A549 (cell line): ENCODE results near the gene CACUL1. TPM values are rescaled to one million over a fixed set of nuclear protein-coding genes. Genes with fewer than 3 reads are reported as not detected.
A peak's percentile ranks its signal among the peaks of the same experiment; 100 is the strongest.

Source experiments
- ATAC-seq, 2 experiments: fragments of 200-7000 bp in 1 of 2; fragments of >200 bp in 1 of 2; cut with Nextera tagmentation in 1 of 2; cut with Tn5 transposase in 1 of 2; 3 replicates each; pipeline versions ENCODE4 v1.8.0 to v1.9.1; 2018 to 2020; ENCODE audit warnings: mild to moderate bottlenecking in 1 of 2, moderate library complexity in 1 of 2
- CTCF ChIA-PET: fragments of 300-600 bp; sonication (Branson Sonifier 250); formaldehyde crosslinking; extraction: SDS; loops from one replicate; lab custom pipeline; 2021; ENCODE audit warnings: antibody characterized with exemption, inconsistent platforms; lab: Yijun Ruan, JAX
- POLR2A ChIA-PET: fragments of 350-600 bp; formaldehyde crosslinking; extraction: SDS; loops from one replicate; lab custom pipeline; 2021; ENCODE audit warnings: antibody characterized with exemption, inconsistent platforms; lab: Yijun Ruan, JAX
- DNase-seq, 2 experiments: peaks; one replicate each; pipeline versions ENCODE4 v3.0.0 to v3.0.0-alpha.2; 2011 to 2016; ENCODE audit warnings: low read depth in 1 of 2, low spot score in 1 of 2
- FAIRE-seq: peaks from 2 replicates; lab custom pipeline; 2011; peaks lifted over from hg19 to GRCh38; lab: Jason Lieb, UNC
- H3K27ac ChIP-seq, 2 experiments: fragments of >200 bp; sonication (Bioruptor Twin); formaldehyde crosslinking; 3 replicates each; pipeline ENCODE4 v1.5.1; 2016 to 2017
- H3K4me1 ChIP-seq: fragments of >200 bp; sonication (Bioruptor Twin); formaldehyde crosslinking; 3 replicates; pipeline ENCODE4 v1.6.1; 2016
- H3K4me2 ChIP-seq: fragments of >200 bp; sonication (Bioruptor Twin); formaldehyde crosslinking; 3 replicates; pipeline ENCODE4 v1.6.1; 2016
- H3K4me3 ChIP-seq: fragments of >200 bp; sonication (Bioruptor Twin); formaldehyde crosslinking; 3 replicates; pipeline ENCODE4 v1.5.1; 2016
- H3K9me3 ChIP-seq: fragments of >200 bp; sonication (Bioruptor Twin); formaldehyde crosslinking; 3 replicates; pipeline ENCODE4 v1.6.1; 2016
- CHD4 ChIP-seq: fragments of 200-600 bp; sonication (generic); IDR thresholded peaks from 2 replicates; pipeline ENCODE4 v1.6.1; 2016; ENCODE audit warnings: antibody characterized with exemption, mild to moderate bottlenecking, borderline replicate concordance
- CTCF ChIP-seq: fragments of >200 bp; sonication (Bioruptor Twin); formaldehyde crosslinking; IDR thresholded peaks from 3 replicates; pipeline ENCODE4 v1.5.1; 2016
- FOSB ChIP-seq: fragments of 250-450 bp; sonication (Bioruptor Pico); IDR thresholded peaks from 2 replicates; pipeline ENCODE4 v1.5.0; 2020; ENCODE audit warnings: mild to moderate bottlenecking, moderate library complexity
- FOSL2 ChIP-seq, 2 experiments: fragments of 450-650 bp in 1 of 2; fragments of >200 bp in 1 of 2; sonication (Bioruptor Twin) in 1 of 2; formaldehyde crosslinking; IDR thresholded peaks; 2 replicates each; pipeline versions ENCODE4 v1.5.0 to v1.6.1; 2016 to 2020; ENCODE audit warnings: mild to moderate bottlenecking in 1 of 2, moderate library complexity in 1 of 2
- HDAC2 ChIP-seq: fragments of 200-600 bp; sonication (generic); IDR thresholded peaks from 2 replicates; pipeline ENCODE4 v1.6.1; 2016
- JUN ChIP-seq, 2 experiments: fragments of >200 bp; sonication (Bioruptor Twin); formaldehyde crosslinking; IDR thresholded peaks; 2 replicates in 1 of 2; 3 replicates in 1 of 2; pipeline ENCODE4 v1.6.1; 2016 to 2017
- MAZ ChIP-seq: fragments of 150-350 bp; IDR thresholded peaks from 2 replicates; pipeline ENCODE4 v1.6.1; 2014; ENCODE audit warnings: antibody characterized with exemption, low read depth, low read length, borderline replicate concordance
- NR3C1 ChIP-seq: fragments of >200 bp; sonication (Bioruptor Twin); formaldehyde crosslinking; IDR thresholded peaks from 3 replicates; pipeline ENCODE4 v1.6.1; 2017
- POLR2A ChIP-seq: IDR thresholded peaks from 2 replicates; pipeline ENCODE4 v1.6.1; 2012; ENCODE audit warnings: mild to moderate bottlenecking, low read length
- POLR2AphosphoS2 ChIP-seq: conservative IDR thresholded peaks from 2 replicates; pipeline ENCODE4 v1.6.1; 2012; ENCODE audit warnings: low read length, improper control_type of control experiment, inconsistent platforms
- RAD21 ChIP-seq, 2 experiments: fragments of >200 bp in 1 of 2; sonication (Bioruptor Twin) in 1 of 2; formaldehyde crosslinking in 1 of 2; IDR thresholded peaks in 1 of 2; conservative IDR thresholded peaks in 1 of 2; 2 replicates in 1 of 2; 3 replicates in 1 of 2; pipeline ENCODE4 v1.6.1; 2012 to 2018; ENCODE audit warnings: inconsistent platforms in 1 of 2
- REST ChIP-seq: fragments of 200-600 bp; sonication (generic); IDR thresholded peaks from 2 replicates; pipeline ENCODE4 v1.6.1; 2016; ENCODE audit warnings: antibody characterized with exemption, mild to moderate bottlenecking, moderate library complexity
- RNF2 ChIP-seq: fragments of 200-600 bp; sonication (generic); IDR thresholded peaks from 2 replicates; pipeline ENCODE4 v1.6.1; 2016; ENCODE audit warnings: low read depth, mild to moderate bottlenecking, antibody characterized with exemption, moderate library complexity, borderline replicate concordance
- TP53 ChIP-seq: fragments of 250-450 bp; sonication (Bioruptor Pico); IDR thresholded peaks from 2 replicates; pipeline ENCODE4 v1.5.0; 2021; ENCODE audit warnings: mild to moderate bottlenecking, moderate library complexity
- ZC3H11A ChIP-seq: fragments of 450-650 bp; IDR thresholded peaks from 2 replicates; pipeline ENCODE4 v1.6.1; 2014; ENCODE audit warnings: antibody characterized with exemption, mild to moderate bottlenecking
- ZNF302 ChIP-seq: fragments of 250-450 bp; sonication (Bioruptor Pico); IDR thresholded peaks from 2 replicates; pipeline ENCODE4 v1.9.0; 2021; ENCODE audit warnings: inconsistent platforms, mild to moderate bottlenecking, moderate library complexity
- whole genome bisulfite sequencing: methylation state at CpG from one replicate; pipeline ENCODE4 v1.1.6; 2017; ENCODE audit errors: missing lambda C conversion rate; 5-methylcytosine and 5-hydroxymethylcytosine counted together
- polyA plus RNA-seq, 4 experiments: library from polyadenylated mRNA; depleted of rRNA in 3 of 4; stranded (reverse); fragments of >200 nt; fragmentation: RNase III in 1 of 4; extraction: RNeasy Plus Mini Kit Qiagen cat#74134 plus additional on column Dnase treatment in 1 of 4; gene quantifications; 2 replicates in 3 of 4; 3 replicates in 1 of 4; pipeline ENCODE4 v1.2.3, GENCODE V29; 2011 to 2017
- TF ChIP-seq, protein P1 (sequence below): IDR thresholded peaks from 2 replicates; pipeline ENCODE4 v1.6.1; 2012
- TF ChIP-seq, protein P2 (sequence below): fragments of 450-650 bp; IDR thresholded peaks from 2 replicates; pipeline ENCODE4 v1.6.1; 2014; ENCODE audit warnings: antibody characterized with exemption
- TF ChIP-seq, protein P3 (sequence below): fragments of 150-350 bp; IDR thresholded peaks from 2 replicates; pipeline ENCODE4 v1.6.1; 2014; ENCODE audit warnings: low read depth, mild to moderate bottlenecking, low read length
- TF ChIP-seq, protein P4 (sequence below): fragments of >200 bp; sonication (Bioruptor Twin); formaldehyde crosslinking; IDR thresholded peaks from 2 replicates; pipeline ENCODE4 v1.6.1; 2016

The CACUL1 gene
- polyA plus RNA-seq, 2 of the 4 experiments (the other 2 are of a cell fraction): 8.7 to 15.6 TPM

DNA sequence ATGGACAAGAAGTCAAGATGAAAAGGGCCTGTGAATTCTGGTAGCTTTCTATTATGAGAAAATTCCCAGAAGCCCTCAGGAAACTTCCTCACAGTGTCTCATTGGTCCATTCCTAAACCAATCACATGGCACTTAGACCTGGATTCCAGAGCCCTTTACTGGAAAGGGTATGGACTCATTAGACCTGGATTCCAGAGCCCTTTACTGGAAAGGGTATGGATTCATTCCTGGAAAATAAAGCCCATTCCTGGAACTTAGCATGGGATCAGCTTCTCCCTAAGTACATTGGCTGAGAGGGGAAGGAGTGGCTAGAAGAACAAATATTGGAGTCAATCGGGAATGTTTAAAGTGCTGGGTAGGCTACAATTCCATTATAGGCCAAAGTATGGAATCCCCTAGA lies 3.7 kb upstream of the CACUL1 start:
- 18% methylated on average over 1 of the region's 1 CpG for WGBS
- H3K4me1 ChIP-seq: peaks cover 7% of the 10 kb centered on the region; the same call in 2 of the 3 replicates
- H3K4me2 ChIP-seq: no peak overlapping the region
- H3K9me3 ChIP-seq: no peaks in the 10 kb centered on the region
- no peak overlapping the region for H3K27ac ChIP-seq
- H3K4me3 ChIP-seq: no peak overlapping the region
- ChIA-PET CTCF (interaction anchor here (0.6 to 1.5 kb wide), 4 partner anchors 10 to 797 kb away, joined by 3 read pairs; no protein-coding TSS in a partner anchor), POLR2A (no interaction called here)
- DNase-seq (no peak), ATAC-seq (no peak), FAIRE-seq (no peak)
- TF ChIP-seq TP53 (CRISPR knock-in tag): no peak
- TF ChIP-seq NR3C1: no peak
- no peak for TF ChIP-seq HDAC2
- TF ChIP-seq MAZ: no peak
- TF ChIP-seq, protein P1, sequence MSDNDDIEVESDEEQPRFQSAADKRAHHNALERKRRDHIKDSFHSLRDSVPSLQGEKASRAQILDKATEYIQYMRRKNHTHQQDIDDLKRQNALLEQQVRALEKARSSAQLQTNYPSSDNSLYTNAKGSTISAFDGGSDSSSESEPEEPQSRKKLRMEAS: no peak

DNA sequence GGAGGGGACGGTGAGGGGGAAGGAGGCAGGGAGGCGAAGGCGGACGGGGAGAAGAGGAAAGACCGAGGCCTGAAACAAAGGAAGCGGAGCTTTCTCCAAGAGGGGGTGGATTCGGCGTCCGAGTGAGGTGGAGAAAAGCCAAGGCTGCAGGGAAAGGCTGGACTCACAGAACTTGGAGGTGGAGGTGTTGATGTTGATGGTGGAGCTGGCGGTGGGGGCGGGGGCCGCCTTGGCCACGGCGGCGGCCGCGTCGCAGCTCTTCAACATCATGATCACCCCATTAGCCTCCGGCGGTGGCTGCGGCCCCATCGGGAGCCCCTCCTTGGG lies 578 bp downstream of the CACUL1 start:
- peaks cover 19% of the 10 kb centered on the region for H3K4me1 ChIP-seq
- peak overlapping the region; percentile 98 for H3K4me3 ChIP-seq
- DNase-seq: peak in 1 of 2 experiments; percentile 35
- FAIRE-seq: no peak
- H3K27ac ChIP-seq: peak overlapping the region; percentile 92 to 93
- H3K9me3 ChIP-seq: no peaks in the 10 kb centered on the region
- H3K4me2 ChIP-seq: peak overlapping the region; percentile 96
- TF ChIP-seq POLR2AphosphoS2 (no peak), FOSB (CRISPR knock-in tag) (no peak), HDAC2 (no peak), POLR2A (no peak), CHD4 (no peak), NR3C1 (no peak), ZC3H11A (no peak)
- TF ChIP-seq, protein P2, sequence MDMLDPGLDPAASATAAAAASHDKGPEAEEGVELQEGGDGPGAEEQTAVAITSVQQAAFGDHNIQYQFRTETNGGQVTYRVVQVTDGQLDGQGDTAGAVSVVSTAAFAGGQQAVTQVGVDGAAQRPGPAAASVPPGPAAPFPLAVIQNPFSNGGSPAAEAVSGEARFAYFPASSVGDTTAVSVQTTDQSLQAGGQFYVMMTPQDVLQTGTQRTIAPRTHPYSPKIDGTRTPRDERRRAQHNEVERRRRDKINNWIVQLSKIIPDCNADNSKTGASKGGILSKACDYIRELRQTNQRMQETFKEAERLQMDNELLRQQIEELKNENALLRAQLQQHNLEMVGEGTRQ: no peak
- TF ChIP-seq, protein P3, sequence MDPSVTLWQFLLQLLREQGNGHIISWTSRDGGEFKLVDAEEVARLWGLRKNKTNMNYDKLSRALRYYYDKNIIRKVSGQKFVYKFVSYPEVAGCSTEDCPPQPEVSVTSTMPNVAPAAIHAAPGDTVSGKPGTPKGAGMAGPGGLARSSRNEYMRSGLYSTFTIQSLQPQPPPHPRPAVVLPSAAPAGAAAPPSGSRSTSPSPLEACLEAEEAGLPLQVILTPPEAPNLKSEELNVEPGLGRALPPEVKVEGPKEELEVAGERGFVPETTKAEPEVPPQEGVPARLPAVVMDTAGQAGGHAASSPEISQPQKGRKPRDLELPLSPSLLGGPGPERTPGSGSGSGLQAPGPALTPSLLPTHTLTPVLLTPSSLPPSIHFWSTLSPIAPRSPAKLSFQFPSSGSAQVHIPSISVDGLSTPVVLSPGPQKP: no peak
- WGBS: under 1% methylated on average over 21 of the region's 22 CpGs
- peak; percentile 29 to 51 for ATAC-seq
- ChIA-PET POLR2A (interaction anchor here (1.1 to 2.1 kb wide), 5 partner anchors 44 to 345 kb away, joined by 3 to 12 read pairs (median 4); partner anchors contain the start of gene NANOS1), CTCF (interaction anchor here (0.7 to 1.5 kb wide), 4 partner anchors 8 to 37 kb away, joined by 3 to 4 read pairs (median 4); no protein-coding TSS in a partner anchor)

GRCh38 chr10:118753331-118754228 lies 1.2 kb downstream of the CACUL1 start:
- peaks cover 19% of the 10 kb centered on the region for H3K4me1 ChIP-seq
- DNase-seq (no peak), FAIRE-seq (no peak), ATAC-seq (no peak; a peak in 2 of 6 replicates)
- H3K4me2 ChIP-seq: peak overlapping the region; percentile 96
- peak overlapping the region; percentile 98 for H3K4me3 ChIP-seq
- ChIA-PET CTCF (interaction anchor here (1.5 kb wide), 1 partner anchor 33 kb away, joined by 3 read pairs; no protein-coding TSS in a partner anchor), POLR2A (interaction anchor here (1.4 to 2.1 kb wide), 4 partner anchors 82 to 346 kb away, joined by 3 to 12 read pairs (median 6); partner anchors contain the start of gene NANOS1)
- peak overlapping the region; percentile 92 to 93 for H3K27ac ChIP-seq
- WGBS: 34% methylated on average over 15 of the region's 17 CpGs
- H3K9me3 ChIP-seq: no peaks in the 10 kb centered on the region
- TF ChIP-seq JUN (IDR thresholded peaks at IDR 0.05) (no peak), RAD21 (conservative IDR thresholded peaks at IDR 0.05 in 1 of 2, IDR thresholded peaks at IDR 0.05 in 1 of 2) (no peak), REST (no peak), ZNF302 (CRISPR knock-in tag) (no peak), RNF2 (no peak), POLR2A (no peak), CTCF (no peak), FOSL2 (IDR thresholded peaks at IDR 0.05) (no peak), FOSL2 (CRISPR knock-in tag; IDR thresholded peaks at IDR 0.05) (no peak)
- TF ChIP-seq, protein P4, sequence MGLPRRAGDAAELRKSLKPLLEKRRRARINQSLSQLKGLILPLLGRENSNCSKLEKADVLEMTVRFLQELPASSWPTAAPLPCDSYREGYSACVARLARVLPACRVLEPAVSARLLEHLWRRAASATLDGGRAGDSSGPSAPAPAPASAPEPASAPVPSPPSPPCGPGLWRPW: no peak
- TF ChIP-seq, all 56 proteins: peak for 0
